RKO (cell line): ENCODE results near the gene PTTG2.
A peak's percentile ranks its signal among the peaks of the same experiment; 100 is the strongest.
"Not testable (repeated sequence)": the region's sequence is repeated elsewhere in the genome, so short reads cannot be mapped to it uniquely, and the experiment has no call there.

ENCODE experiments used
- DNase-seq: peaks from one replicate; pipeline ENCODE4 v3.0.0-alpha.2; 2016; ENCODE audit warnings: low spot score

The PTTG2 gene

DNA sequence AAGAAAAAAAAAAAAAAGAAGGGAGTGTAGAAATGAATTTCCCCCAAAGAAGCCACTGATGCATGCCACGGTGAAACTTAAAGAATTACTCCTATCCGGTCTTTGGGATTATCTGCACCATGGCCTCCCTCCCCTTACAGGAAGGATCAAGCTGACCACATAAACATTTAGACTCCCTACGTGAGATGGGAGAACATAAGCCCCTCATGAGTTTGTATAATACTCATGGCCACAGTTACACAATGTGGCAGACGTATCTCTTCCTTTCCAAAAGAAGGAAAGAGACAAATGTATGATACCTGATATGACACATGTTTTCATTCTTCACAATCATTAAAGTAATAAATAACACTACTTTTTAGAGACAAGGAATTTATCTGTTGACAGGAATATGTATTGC lies 3.3 kb upstream of the PTTG2 start:
- DNase-seq = no peak

GRCh38 chr4:37958932-37959331 lies 1.3 kb upstream of the PTTG2 start:
- DNase-seq = no peak

GRCh38 chr4:37960679-37961450 lies 667 bp downstream of the PTTG2 start:
- DNase-seq = no peak

GRCh38 chr4:37964734-37965457 lies 4.7 kb downstream of the PTTG2 start:
- no peak for DNase-seq

- DNase-seq = no peak
Measured at GRCh38 chr4:37966044-37966443, 5.8 kb downstream of the PTTG2 start.

DNA sequence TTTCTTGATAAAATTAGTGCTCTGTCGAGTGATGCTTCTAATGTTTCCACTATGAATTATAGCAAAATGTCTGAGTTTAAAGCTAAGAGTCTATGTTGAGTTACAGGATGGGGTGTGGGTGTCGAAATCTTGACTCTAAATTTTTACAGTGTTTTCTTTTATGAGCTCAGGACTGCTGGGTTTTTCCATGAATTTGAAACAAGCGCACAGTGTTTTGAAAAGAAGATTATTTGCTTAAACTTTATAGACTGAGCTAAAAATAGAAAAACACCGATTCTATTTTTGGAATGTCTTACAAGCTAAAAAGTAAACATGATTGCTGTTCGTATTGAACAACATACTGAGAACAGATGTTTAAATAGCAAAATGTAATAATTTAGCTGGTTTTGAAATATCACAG lies 7.5 kb downstream of the PTTG2 start:
- DNase-seq = no peak

DNA sequence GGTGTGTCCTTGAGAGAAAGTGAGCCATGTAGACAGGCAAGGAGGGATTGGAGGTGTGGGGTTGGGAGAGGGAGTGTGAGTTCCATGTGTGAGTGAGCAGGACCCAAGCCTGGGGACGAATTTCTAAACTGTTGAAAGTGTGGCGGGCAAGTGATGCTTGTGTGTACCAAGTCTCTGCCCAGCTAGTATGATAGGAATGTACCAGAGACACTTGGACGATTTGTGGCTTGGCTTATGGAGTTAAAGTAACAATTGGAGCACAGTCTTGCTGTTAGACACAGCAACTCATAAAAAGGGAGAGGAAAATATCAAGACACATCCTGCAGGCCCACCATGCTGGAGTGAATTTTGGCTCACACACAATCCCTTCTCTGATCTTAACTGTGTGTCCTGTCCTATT lies 8.5 kb downstream of the PTTG2 start:
- DNase-seq = no peak

GRCh38 chr4:37970702-37971101 lies 10.5 kb downstream of the PTTG2 start:
- DNase-seq = peak; percentile 74

- no peak for DNase-seq
Measured at GRCh38 chr4:37971202-37971601, 11.0 kb downstream of the PTTG2 start.

DNA sequence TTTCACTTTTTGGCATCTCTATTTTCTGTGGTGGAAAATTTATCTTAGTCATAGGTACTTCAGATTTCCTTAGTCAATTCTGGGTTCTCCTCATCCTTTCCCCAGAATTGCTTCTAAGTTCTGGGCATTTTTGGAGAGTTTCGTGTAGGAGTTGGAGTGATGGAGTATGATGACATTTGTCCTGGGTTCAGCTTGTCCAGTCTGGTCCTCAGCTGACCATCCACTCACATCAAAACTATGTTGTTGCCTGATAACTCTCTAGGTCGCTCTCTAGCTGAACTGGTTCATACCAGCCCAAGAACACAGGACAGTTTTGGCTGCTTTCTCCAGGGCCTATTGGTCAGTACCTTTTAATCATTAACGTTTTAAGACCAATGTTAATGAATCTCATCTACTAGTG lies 13.2 kb downstream of the PTTG2 start:
- no peak for DNase-seq

GRCh38 chr4:37975321-37975822 lies 15.2 kb downstream of the PTTG2 start:
- DNase-seq = not testable (repeated sequence)

GRCh38 chr4:37976507-37976906 lies 16.3 kb downstream of the PTTG2 start:
- no peak for DNase-seq

GRCh38 chr4:37976991-37977470 lies 16.8 kb downstream of the PTTG2 start:
- peak; percentile 75 for DNase-seq

GRCh38 chr4:37977471-37978247 lies 17.5 kb downstream of the PTTG2 start:
- DNase-seq = peak; percentile 81

GRCh38 chr4:37978248-37978924 lies 18.2 kb downstream of the PTTG2 start:
- peak; percentile 56 for DNase-seq

DNA sequence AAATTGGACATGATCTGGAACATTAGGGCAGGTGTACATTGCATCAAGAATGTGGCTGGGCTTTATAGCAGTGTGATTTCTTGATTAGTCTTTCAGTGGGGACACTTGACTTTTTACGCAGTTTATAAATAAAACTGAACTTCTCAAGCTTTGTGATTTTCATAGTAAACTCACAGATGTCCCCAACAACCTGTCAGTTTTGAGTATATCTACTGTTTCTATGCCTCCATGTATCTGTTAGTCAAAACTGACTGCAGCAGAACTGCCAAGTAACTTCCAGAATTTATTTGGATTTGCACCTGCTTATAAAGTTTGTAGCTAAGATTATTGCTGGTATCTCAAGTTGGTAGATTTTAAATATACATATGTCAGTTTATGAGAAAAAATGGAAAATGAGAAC lies 20.0 kb downstream of the PTTG2 start:
- no peak for DNase-seq

- no peak for DNase-seq
Measured at GRCh38 chr4:37981425-37981824, 21.2 kb downstream of the PTTG2 start.

GRCh38 chr4:37981844-37982720 lies 21.9 kb downstream of the PTTG2 start:
- DNase-seq = no peak

DNA sequence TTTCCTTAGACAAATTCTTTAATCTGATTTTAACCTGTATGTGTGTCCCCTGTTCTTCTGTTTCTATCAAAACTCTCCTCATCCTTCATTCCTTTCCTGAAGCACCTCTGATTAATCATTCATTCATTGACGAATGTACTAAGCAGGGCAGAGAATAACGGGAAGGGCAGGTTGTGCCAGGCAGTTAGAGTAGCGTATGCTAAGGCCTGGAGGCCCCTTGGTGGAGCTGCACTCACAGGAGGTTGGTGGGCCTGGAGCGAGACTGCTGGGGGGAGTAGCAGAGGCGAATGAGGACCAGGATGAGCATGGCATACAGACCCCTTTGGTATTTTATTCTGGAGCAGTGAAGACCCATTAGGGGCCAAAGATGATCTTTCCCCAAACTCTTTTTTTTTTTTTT lies 22.5 kb downstream of the PTTG2 start:
- DNase-seq = no peak

DNA sequence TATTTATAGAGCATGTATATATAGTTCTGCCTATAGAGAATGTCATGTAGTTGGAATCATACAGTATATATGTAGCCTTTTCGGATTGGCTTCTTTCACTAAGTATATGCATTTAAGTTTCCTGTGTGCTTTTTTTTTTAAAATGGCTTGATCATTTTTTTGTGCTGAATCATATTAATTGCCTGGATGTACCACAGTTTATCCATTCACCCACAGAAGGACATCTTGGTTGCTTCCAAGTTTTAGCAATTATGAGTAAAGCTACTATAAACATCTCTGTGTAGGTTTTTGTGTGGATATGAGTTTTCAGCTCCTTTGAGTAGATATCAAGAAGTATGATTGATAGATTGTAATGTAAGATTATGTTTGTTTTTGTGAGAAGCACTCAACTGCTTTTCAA lies 23.8 kb downstream of the PTTG2 start:
- peak; percentile 30 for DNase-seq

GRCh38 chr4:37985730-37986275 lies 25.6 kb downstream of the PTTG2 start:
- no peak for DNase-seq
